GM06990 (cell line): ENCODE data around the gene UBE2H.
"Not testable (repeated sequence)": the region's sequence is repeated elsewhere in the genome, so short reads cannot be mapped to it uniquely, and the experiment has no call there.

ENCODE experiments used
- DNase-seq: peaks from one replicate; pipeline ENCODE4 v3.0.0-alpha.2; 2011; ENCODE audit not compliant: insufficient read length; ENCODE audit errors: extremely low read depth
- H3K27me3 ChIP-seq: replicated peaks from 2 replicates; pipeline ENCODE4 v1.6.0; 2011; ENCODE audit warnings: low read length; ENCODE audit not compliant: control insufficient read depth, insufficient read depth
- H3K36me3 ChIP-seq: 2 replicates; pipeline ENCODE4 v1.5.1; 2011; ENCODE audit warnings: low read length; ENCODE audit not compliant: control insufficient read depth, insufficient read depth
- H3K4me3 ChIP-seq: replicated peaks from 2 replicates; pipeline ENCODE4 v1.5.1; 2011; ENCODE audit warnings: low read depth, mild to moderate bottlenecking, control low read depth, low read length
- CTCF ChIP-seq: IDR thresholded peaks from 2 replicates; pipeline ENCODE4 v1.5.1; 2011; ENCODE audit warnings: low read length, control low read depth, mild to moderate bottlenecking, inconsistent platforms; ENCODE audit not compliant: insufficient read depth, poor library complexity, severe bottlenecking

The UBE2H gene

GRCh38 chr7:129968592-129969383 lies 16.0 kb upstream of the UBE2H start:
- no peak overlapping the region for H3K4me3 ChIP-seq
- DNase-seq: no peak
- no peaks in the 10 kb centered on the region for H3K36me3 ChIP-seq
- no peak for TF ChIP-seq CTCF
- no peaks in the 10 kb centered on the region for H3K27me3 ChIP-seq

- not testable (repeated sequence) for DNase-seq, H3K36me3 ChIP-seq, H3K27me3 ChIP-seq, H3K4me3 ChIP-seq
These were observed 7.4 kb upstream of the UBE2H start for GRCh38 chr7:129960204-129960475.

GRCh38 chr7:129959471-129960203 lies 6.9 kb upstream of the UBE2H start:
- H3K27me3 ChIP-seq: no peaks in the 10 kb centered on the region
- no peaks in the 10 kb centered on the region for H3K36me3 ChIP-seq
- no peak for TF ChIP-seq CTCF
- no peak overlapping the region for H3K4me3 ChIP-seq
- DNase-seq: no peak

GRCh38 chr7:129958643-129959470 lies 6.1 kb upstream of the UBE2H start:
- TF ChIP-seq CTCF: no peak
- no peaks in the 10 kb centered on the region for H3K36me3 ChIP-seq
- H3K27me3 ChIP-seq: no peaks in the 10 kb centered on the region
- DNase-seq: no peak
- H3K4me3 ChIP-seq: no peak overlapping the region

- no peak overlapping the region for H3K4me3 ChIP-seq
- H3K27me3 ChIP-seq: no peaks in the 10 kb centered on the region
- TF ChIP-seq CTCF: no peak
- no peak for DNase-seq
- H3K36me3 ChIP-seq: no peaks in the 10 kb centered on the region
These were observed 3.3 kb upstream of the UBE2H start for GRCh38 chr7:129955993-129956543.
